Left ventricle myocardium inferior (tissue), 1 donor: ENCODE measurements around the gene PIGN. TPM values are rescaled to one million over a fixed set of nuclear protein-coding genes. Genes with fewer than 3 reads are reported as not detected.

Experiments
- DNase-seq: peaks from one replicate; pipeline ENCODE4 v3.0.0-alpha.2; 2020
- H3K27ac ChIP-seq: fragments of 200-600 bp; replicated peaks from 2 replicates; pipeline ENCODE4 v1.8.0; 2021
- H3K27me3 ChIP-seq: fragments of 200-600 bp; 2 replicates; pipeline ENCODE4 v1.8.0; 2021; ENCODE audit warnings: low read depth
- H3K36me3 ChIP-seq: fragments of 200-600 bp; 2 replicates; pipeline ENCODE4 v1.8.0; 2021
- H3K4me1 ChIP-seq: fragments of 200-600 bp; 2 replicates; pipeline ENCODE4 v1.8.0; 2021
- H3K4me3 ChIP-seq: fragments of 200-600 bp; 2 replicates; pipeline ENCODE4 v1.8.0; 2021; ENCODE audit warnings: mild to moderate bottlenecking, moderate library complexity
- H3K9me3 ChIP-seq: fragments of 200-600 bp; replicated peaks from 2 replicates; pipeline ENCODE4 v1.8.0; 2021
- intact Hi-C: fragments of 100-400 bp; cut with micrococcal nuclease; formaldehyde crosslinking; loops from one replicate; pipeline ENCODE4 v1.11.0; 2022
- total RNA-seq: library from RNA; stranded (reverse); fragmentation: NEBNext Ultra II Directional; extraction: Animal tissue kit (Norgen Biotek cat#: 25700); gene quantifications from one replicate; pipeline ENCODE4 v1.2.1, GENCODE V29; 2021
- TF ChIP-seq, protein P1 (sequence below): fragments of 200-600 bp; IDR thresholded peaks from 2 replicates; pipeline ENCODE4 v1.8.0; 2021; ENCODE audit warnings: antibody characterized with exemption, mild to moderate bottlenecking, borderline replicate concordance
- donor health status: DM: no; HTN: yes; CAD: no; lungs with severe emphysema.

The PIGN gene
- total RNA-seq, 1 donor from 2014 or later: 19.7 TPM

DNA sequence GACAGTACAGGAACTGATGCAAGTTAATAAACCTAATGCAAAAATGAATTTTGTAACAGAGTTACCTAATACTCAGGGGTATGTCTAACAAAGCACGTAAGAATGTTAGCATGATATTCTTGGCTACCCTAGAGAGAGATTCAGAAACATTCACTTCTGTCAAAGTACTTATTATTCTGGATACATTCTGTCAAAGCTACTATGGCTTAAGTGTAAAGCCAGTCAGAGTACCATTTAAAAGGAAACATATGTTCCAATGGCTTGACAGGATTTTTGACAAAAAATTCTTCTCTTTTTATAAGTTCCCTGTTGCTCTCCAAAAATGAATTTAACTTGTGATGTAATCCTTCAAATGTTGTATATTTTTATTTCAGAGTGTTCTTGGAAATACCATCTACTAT is 85.5 kb downstream of the PIGN start:
- Histone ChIP-seq H3K4me1 (no peaks in the 10 kb centered on the region), H3K4me3 (no peak overlapping the region), H3K27me3 (no peaks in the 10 kb centered on the region), H3K9me3 (peaks cover 10% of the 10 kb centered on the region), H3K27ac (no peak overlapping the region), H3K36me3 (peaks cover 50% of the 10 kb centered on the region)
- TF ChIP-seq, protein P1, sequence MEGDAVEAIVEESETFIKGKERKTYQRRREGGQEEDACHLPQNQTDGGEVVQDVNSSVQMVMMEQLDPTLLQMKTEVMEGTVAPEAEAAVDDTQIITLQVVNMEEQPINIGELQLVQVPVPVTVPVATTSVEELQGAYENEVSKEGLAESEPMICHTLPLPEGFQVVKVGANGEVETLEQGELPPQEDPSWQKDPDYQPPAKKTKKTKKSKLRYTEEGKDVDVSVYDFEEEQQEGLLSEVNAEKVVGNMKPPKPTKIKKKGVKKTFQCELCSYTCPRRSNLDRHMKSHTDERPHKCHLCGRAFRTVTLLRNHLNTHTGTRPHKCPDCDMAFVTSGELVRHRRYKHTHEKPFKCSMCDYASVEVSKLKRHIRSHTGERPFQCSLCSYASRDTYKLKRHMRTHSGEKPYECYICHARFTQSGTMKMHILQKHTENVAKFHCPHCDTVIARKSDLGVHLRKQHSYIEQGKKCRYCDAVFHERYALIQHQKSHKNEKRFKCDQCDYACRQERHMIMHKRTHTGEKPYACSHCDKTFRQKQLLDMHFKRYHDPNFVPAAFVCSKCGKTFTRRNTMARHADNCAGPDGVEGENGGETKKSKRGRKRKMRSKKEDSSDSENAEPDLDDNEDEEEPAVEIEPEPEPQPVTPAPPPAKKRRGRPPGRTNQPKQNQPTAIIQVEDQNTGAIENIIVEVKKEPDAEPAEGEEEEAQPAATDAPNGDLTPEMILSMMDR: no peak
- intact Hi-C loops: no loop called here
- DNase-seq: no peak

DNA sequence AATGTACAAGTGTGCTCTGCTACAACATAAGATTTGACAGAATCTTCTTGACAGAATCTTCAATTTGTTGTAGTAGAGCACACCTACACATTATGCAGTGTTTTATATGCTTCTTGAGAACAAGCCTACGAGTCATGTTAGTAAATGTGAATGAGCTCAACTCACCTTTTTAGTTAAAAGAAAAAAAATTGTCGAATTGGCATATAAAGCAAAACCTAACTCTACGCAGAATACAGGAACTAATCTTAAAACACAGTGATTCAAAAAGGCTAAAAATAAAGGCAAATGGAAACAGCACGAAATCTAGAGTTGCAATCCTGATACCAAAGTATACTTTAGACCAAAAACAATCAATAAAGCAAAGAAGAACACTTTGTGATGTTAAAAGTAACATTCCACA is 87.9 kb downstream of the PIGN start:
- intact Hi-C loops: no loop called here
- no peak overlapping the region for H3K27ac ChIP-seq
- no peak for DNase-seq
- H3K27me3 ChIP-seq: no peaks in the 10 kb centered on the region
- H3K4me1 ChIP-seq: no peaks in the 10 kb centered on the region
- peaks cover 48% of the 10 kb centered on the region for H3K36me3 ChIP-seq
- peaks cover 10% of the 10 kb centered on the region for H3K9me3 ChIP-seq
- TF ChIP-seq, protein P1: no peak
- no peak overlapping the region for H3K4me3 ChIP-seq

DNA sequence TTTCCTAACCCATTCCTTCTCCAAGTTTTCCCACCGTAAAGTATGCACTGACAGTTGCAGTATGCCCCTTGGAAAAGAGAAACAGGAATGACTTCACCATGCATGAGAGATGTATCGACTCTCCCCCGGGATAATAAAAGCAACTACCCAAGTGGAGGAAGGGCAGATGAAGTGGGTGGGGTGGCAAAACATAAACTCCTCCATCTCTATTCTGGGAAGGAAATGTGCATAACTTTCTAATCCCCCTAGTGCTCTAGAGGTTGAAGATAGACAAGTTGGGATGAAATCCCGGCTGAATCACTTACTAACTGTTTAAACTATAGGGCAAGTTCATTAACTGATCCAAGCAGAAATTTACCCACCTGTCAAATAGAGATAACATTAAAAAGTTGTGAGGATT is 89.2 kb downstream of the PIGN start:
- Histone ChIP-seq H3K27ac (no peak overlapping the region), H3K27me3 (no peaks in the 10 kb centered on the region), H3K4me3 (no peak overlapping the region), H3K9me3 (peaks cover 10% of the 10 kb centered on the region), H3K4me1 (no peaks in the 10 kb centered on the region), H3K36me3 (peaks cover 48% of the 10 kb centered on the region)
- DNase-seq: no peak
- TF ChIP-seq, protein P1: no peak
- intact Hi-C loops: no loop called here

DNA sequence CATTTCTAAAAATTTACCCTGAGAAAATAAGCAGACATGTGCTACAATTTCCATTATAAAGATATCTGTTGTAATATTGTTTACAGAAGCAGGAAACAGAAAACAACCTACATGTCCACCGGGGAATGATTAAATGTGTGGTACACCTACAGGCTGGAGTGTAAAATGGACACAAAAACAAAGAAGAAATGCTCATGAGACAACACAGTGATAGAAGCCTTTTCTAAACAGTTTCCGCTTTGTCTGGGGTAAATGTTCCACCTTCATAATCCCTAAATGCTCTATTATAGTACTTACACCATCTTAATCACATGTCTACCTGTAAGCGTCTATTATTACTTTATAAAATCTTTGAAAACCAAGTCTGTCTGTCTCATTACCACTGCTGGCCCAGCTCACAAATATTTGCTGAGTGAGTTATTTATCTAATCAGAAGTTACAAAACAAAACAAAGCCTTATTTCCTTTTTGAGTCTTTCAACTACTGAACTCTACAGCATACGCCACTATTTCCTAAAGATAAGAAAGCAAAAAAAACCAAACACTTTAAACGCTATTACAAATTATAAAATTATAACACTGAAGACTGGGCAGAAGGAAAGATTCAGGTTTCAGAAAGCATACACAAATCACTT is 95.3 kb downstream of the PIGN start:
- intact Hi-C loops: no loop called here
- H3K4me3 ChIP-seq: no peak overlapping the region
- H3K27ac ChIP-seq: no peak overlapping the region
- peaks cover 26% of the 10 kb centered on the region for H3K36me3 ChIP-seq
- no peak for DNase-seq
- peaks cover 8% of the 10 kb centered on the region for H3K4me1 ChIP-seq
- no peaks in the 10 kb centered on the region for H3K27me3 ChIP-seq
- no peaks in the 10 kb centered on the region for H3K9me3 ChIP-seq
- TF ChIP-seq, protein P1: no peak

DNA sequence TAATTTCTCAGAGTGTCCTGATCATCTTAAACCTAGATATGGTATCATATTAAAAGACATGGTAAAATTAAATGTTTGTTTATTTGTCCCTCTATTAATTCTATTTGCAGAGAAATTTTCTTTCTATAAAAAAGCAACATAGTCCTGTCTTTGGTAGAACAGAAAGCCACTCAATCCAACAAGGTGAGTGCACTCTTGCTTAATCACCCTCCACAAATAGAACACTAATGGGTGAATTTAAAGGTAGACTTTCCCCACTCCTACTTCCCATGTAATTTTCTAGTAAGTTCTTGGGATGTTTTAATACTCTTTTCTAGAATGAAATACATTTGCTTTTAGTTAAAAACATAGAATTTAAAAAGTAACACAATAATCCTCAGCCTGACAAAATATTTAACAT is 97.7 kb downstream of the PIGN start:
- Histone ChIP-seq H3K27me3 (no peaks in the 10 kb centered on the region), H3K9me3 (no peaks in the 10 kb centered on the region), H3K4me1 (peaks cover 8% of the 10 kb centered on the region), H3K27ac (no peak overlapping the region), H3K36me3 (peaks cover 33% of the 10 kb centered on the region), H3K4me3 (no peak overlapping the region)
- intact Hi-C loops: no loop called here
- TF ChIP-seq, protein P1: no peak
- DNase-seq: no peak
